Measurements from ENCODE around the gene LDB1.

- TF ChIP-seq CTCF (IDR thresholded peaks at IDR 0.05) (no peak), ZFX (IDR thresholded peaks at IDR 0.05; ENCODE audit: borderline replicate concordance) (no peak)
Measured at GRCh38 chr10:102154466-102155116, 34.4 kb upstream of the LDB1 start.

All from 22Rv1 (cell line).